ENCODE measurements around the gene ZNRF3.

GRCh38 chr22:28947125-28947524 is 63.8 kb downstream of the ZNRF3 start:
- TF ChIP-seq, protein P1, sequence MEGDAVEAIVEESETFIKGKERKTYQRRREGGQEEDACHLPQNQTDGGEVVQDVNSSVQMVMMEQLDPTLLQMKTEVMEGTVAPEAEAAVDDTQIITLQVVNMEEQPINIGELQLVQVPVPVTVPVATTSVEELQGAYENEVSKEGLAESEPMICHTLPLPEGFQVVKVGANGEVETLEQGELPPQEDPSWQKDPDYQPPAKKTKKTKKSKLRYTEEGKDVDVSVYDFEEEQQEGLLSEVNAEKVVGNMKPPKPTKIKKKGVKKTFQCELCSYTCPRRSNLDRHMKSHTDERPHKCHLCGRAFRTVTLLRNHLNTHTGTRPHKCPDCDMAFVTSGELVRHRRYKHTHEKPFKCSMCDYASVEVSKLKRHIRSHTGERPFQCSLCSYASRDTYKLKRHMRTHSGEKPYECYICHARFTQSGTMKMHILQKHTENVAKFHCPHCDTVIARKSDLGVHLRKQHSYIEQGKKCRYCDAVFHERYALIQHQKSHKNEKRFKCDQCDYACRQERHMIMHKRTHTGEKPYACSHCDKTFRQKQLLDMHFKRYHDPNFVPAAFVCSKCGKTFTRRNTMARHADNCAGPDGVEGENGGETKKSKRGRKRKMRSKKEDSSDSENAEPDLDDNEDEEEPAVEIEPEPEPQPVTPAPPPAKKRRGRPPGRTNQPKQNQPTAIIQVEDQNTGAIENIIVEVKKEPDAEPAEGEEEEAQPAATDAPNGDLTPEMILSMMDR (IDR thresholded peaks at IDR 0.05): no peak
- TF ChIP-seq POLR2AphosphoS5 (IDR thresholded peaks at IDR 0.05) (no peak), POLR2A (IDR thresholded peaks at IDR 0.05; ENCODE audit: low read depth) (no peak)
